Stimulated activated CD4-positive, alpha-beta T cell treated with anti-CD3 and anti-CD28 coated beads, TNF-alpha, amount 100 ng/mL, for 24 hours (primary cell): ENCODE measurements around the gene RAB23.

Experiments
- DNase-seq, 3 experiments: peaks; one replicate each; pipeline ENCODE4 v3.0.0-alpha.2; 2020; ENCODE audit warnings: low read depth in 3 of 3

Gene RAB23

GRCh38 chr6:57221936-57222742, at the start of gene RAB23:
TSS of gene RAB23 (minus strand) at chr6:57222307. CDS start at chr6:57210380, 11,927 bp downstream.
- DNase-seq, result peak; percentile 53 to 78 (median 71)

GRCh38 chr6:57268294-57268640, 46.2 kb upstream of the RAB23 start:
- DNase-seq, result no peak

GRCh38 chr6:57267586-57268293, 45.6 kb upstream of the RAB23 start:
- peak; percentile 2 to 22 (median 3) for DNase-seq

GRCh38 chr6:57265755-57266221, 43.7 kb upstream of the RAB23 start:
- DNase-seq, result no peak

- no peak for DNase-seq
These were observed 41.6 kb upstream of the RAB23 start for GRCh38 chr6:57263739-57264138.

- DNase-seq, result no peak
These were observed 41.0 kb upstream of the RAB23 start for GRCh38 chr6:57262901-57263694.

GRCh38 chr6:57262488-57262887, 40.4 kb upstream of the RAB23 start:
- no peak for DNase-seq

- DNase-seq, result no peak
These were observed 39.8 kb upstream of the RAB23 start for GRCh38 chr6:57261926-57262325.

- DNase-seq, result no peak
These were observed 37.0 kb upstream of the RAB23 start for GRCh38 chr6:57259064-57259463.

GRCh38 chr6:57257911-57258541, 35.9 kb upstream of the RAB23 start:
- no peak for DNase-seq

- no peak for DNase-seq
These were observed 34.4 kb upstream of the RAB23 start for GRCh38 chr6:57256541-57256940.

- DNase-seq, result no peak
These were observed 33.5 kb upstream of the RAB23 start for GRCh38 chr6:57255451-57256169.

GRCh38 chr6:57254055-57254717, 32.1 kb upstream of the RAB23 start:
- DNase-seq, result no peak

GRCh38 chr6:57252975-57253374, 30.9 kb upstream of the RAB23 start:
- no peak for DNase-seq

GRCh38 chr6:57252137-57252536, 30.0 kb upstream of the RAB23 start:
- DNase-seq, result no peak

GRCh38 chr6:57250348-57250747, 28.2 kb upstream of the RAB23 start:
- DNase-seq, result no peak

GRCh38 chr6:57248311-57248895, 26.3 kb upstream of the RAB23 start:
- no peak for DNase-seq

GRCh38 chr6:57247603-57248002, 25.5 kb upstream of the RAB23 start:
- no peak for DNase-seq

- DNase-seq, result no peak
These were observed 24.2 kb upstream of the RAB23 start for GRCh38 chr6:57246307-57246706.

GRCh38 chr6:57243954-57244353, 21.8 kb upstream of the RAB23 start:
- DNase-seq, result no peak
